Measurements from ENCODE around the gene MYO5B.

- TF ChIP-seq CTCF (IDR thresholded peaks at IDR 0.05; ENCODE audit: low read depth, low read length) (no peak), POLR2A (IDR thresholded peaks at IDR 0.05; ENCODE audit: extremely low read depth, insufficient read length) (no peak)
Observed at GRCh38 chr18:49892148-49892924, 302.6 kb downstream of the MYO5B start.

Measured in NB4 (cell line).